ENCODE data around the gene IFT57.

Gene IFT57

GRCh38 chr3:108218811-108219210 is 3.4 kb downstream of the IFT57 start:
- no peak for DNase-seq

GRCh38 chr3:108215871-108216270 is 6.4 kb downstream of the IFT57 start:
- DNase-seq, result no peak

GRCh38 chr3:108209579-108209978 is 12.6 kb downstream of the IFT57 start:
- DNase-seq, result peak; percentile 44

GRCh38 chr3:108208831-108209230 is 13.4 kb downstream of the IFT57 start:
- DNase-seq, result peak; percentile 44

- no peak for DNase-seq
Observed at GRCh38 chr3:108202834-108203233, 19.4 kb downstream of the IFT57 start.

- DNase-seq, result peak; percentile 56
Observed at GRCh38 chr3:108202080-108202479, 20.1 kb downstream of the IFT57 start.

- DNase-seq, result peak; percentile 19
Observed at GRCh38 chr3:108201258-108201657, 21.0 kb downstream of the IFT57 start.

- DNase-seq, result no peak
Observed at GRCh38 chr3:108200578-108200977, 21.6 kb downstream of the IFT57 start.

- DNase-seq, result no peak
Observed at GRCh38 chr3:108200024-108200423, 22.2 kb downstream of the IFT57 start.

GRCh38 chr3:108191394-108191793 is 30.8 kb downstream of the IFT57 start:
- no peak for DNase-seq

GRCh38 chr3:108190346-108190745 is 31.9 kb downstream of the IFT57 start:
- no peak for DNase-seq

- DNase-seq, result no peak
Observed at GRCh38 chr3:108189440-108189839, 32.8 kb downstream of the IFT57 start.

- DNase-seq, result no peak
Observed at GRCh38 chr3:108185536-108185935, 36.7 kb downstream of the IFT57 start.

GRCh38 chr3:108184824-108185223 is 37.4 kb downstream of the IFT57 start:
- no peak for DNase-seq

GRCh38 chr3:108183971-108184370 is 38.3 kb downstream of the IFT57 start:
- no peak for DNase-seq

- no peak for DNase-seq
Observed at GRCh38 chr3:108183181-108183580, 39.0 kb downstream of the IFT57 start.

- no peak for DNase-seq
Observed at GRCh38 chr3:108182339-108182738, 39.9 kb downstream of the IFT57 start.

- DNase-seq, result no peak
Observed at GRCh38 chr3:108181172-108181571, 41.1 kb downstream of the IFT57 start.

GRCh38 chr3:108180194-108180593 is 42.0 kb downstream of the IFT57 start:
- no peak for DNase-seq

- DNase-seq, result no peak
Observed at GRCh38 chr3:108178676-108179075, 43.5 kb downstream of the IFT57 start.

GRCh38 chr3:108177536-108177935 is 44.7 kb downstream of the IFT57 start:
- DNase-seq, result no peak

- DNase-seq, result no peak
Observed at GRCh38 chr3:108175352-108175751, 46.9 kb downstream of the IFT57 start.

- no peak for DNase-seq
Observed at GRCh38 chr3:108171106-108171505, 51.1 kb downstream of the IFT57 start.

GRCh38 chr3:108164391-108164790 is 57.8 kb downstream of the IFT57 start:
- DNase-seq, result no peak

- DNase-seq, result no peak
Observed at GRCh38 chr3:108159865-108160264, 62.4 kb downstream of the IFT57 start.

- no peak for DNase-seq
Observed at GRCh38 chr3:108159105-108159504, 63.1 kb downstream of the IFT57 start.

Data from activated CD4-positive, alpha-beta T cell treated with anti-CD3 and anti-CD28 coated beads, Interleukin-2, Interleukin-6, amounts not matched to agents 100 ng/mL and 50 ng/mL, durations not matched to agents 16 hours and 8 hours (primary cell).